Gastrocnemius medialis (tissue), 4 donors: ENCODE data around the gene FOXJ1.

Experiments
- CTCF ChIP-seq, 5 experiments: fragments of 450-650 bp in 3 of 5; fragments of 200-600 bp in 2 of 5; sonication (generic) in 2 of 5; IDR thresholded peaks in 4 of 5; conservative IDR thresholded peaks in 1 of 5; 1 replicate in 4 of 5; 2 replicates in 1 of 5; pipeline ENCODE4 v1.5.1; 2016 to 2019; ENCODE audit warnings: antibody characterized with exemption in 5 of 5, mild to moderate bottlenecking in 3 of 5, moderate library complexity in 3 of 5
- POLR2A ChIP-seq, 2 donors: fragments of 450-650 bp; IDR thresholded peaks; one replicate each; pipeline ENCODE4 v1.6.1; 2017; ENCODE audit warnings: antibody characterized with exemption in 2 of 2, mild to moderate bottlenecking in 2 of 2, moderate library complexity in 2 of 2

- TF ChIP-seq CTCF (IDR thresholded peaks at IDR 0.05 in 4 of 5, conservative IDR thresholded peaks at IDR 0.05 in 1 of 5) (no peak), POLR2A (IDR thresholded peaks at IDR 0.05) (no peak)
Measured at GRCh38 chr17:76155988-76156661, 15.1 kb upstream of the FOXJ1 start.
